ENCODE data around the gene CALN1. TPM values are rescaled to one million over a fixed set of nuclear protein-coding genes. Genes with fewer than 3 reads are reported as not detected.

The CALN1 gene
- total RNA-seq, 2 donors from 2014 or later = 4.3 to 6.9 TPM

DNA sequence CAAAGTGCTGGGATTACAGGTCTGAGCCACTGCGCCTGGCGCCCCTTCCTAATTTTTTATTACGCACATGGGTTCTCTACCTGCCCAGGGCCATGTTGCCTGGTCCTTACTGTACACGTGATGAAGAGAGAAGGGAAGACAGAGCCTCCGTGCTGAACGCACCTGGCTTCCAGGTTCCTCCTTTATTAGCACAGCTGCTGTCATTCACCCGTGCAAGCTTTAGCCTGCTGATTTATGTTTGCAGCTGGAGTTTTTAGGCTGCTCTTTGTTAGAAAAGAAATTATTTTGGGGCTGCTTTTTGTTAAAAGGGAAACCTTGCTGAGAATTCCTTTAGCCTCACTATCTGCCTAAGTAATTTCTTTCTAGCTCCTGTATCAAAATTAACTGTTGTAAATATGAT is 417.0 kb downstream of the CALN1 start:
- Mint-ChIP-seq H3K9me3 (no peaks in the 10 kb centered on the region), H3K4me1 (no peaks in the 10 kb centered on the region), H3K36me3 (ENCODE audit: low read depth) (no peaks in the 10 kb centered on the region), H3K27ac (no peak overlapping the region), H3K4me3 (no peak overlapping the region), H3K27me3 (ENCODE audit: insufficient read depth) (no peaks in the 10 kb centered on the region)
- Histone ChIP-seq H3K36me3 (ENCODE audit: control insufficient read depth, insufficient read depth, low read length) (no peaks in the 10 kb centered on the region), H3K4me3 (ENCODE audit: low read length) (no peak overlapping the region), H3K27me3 (ENCODE audit: control insufficient read depth, insufficient read depth, low read length, poor library complexity, severe bottlenecking) (no peaks in the 10 kb centered on the region), H3K4me1 (ENCODE audit: control insufficient read depth, insufficient read depth, low read length) (no peaks in the 10 kb centered on the region), H3K9me3 (ENCODE audit: control insufficient read depth, low read length) (no peaks in the 10 kb centered on the region), H3K27ac (ENCODE audit: low read depth, low read length) (no peak overlapping the region), H3K9ac (ENCODE audit: extremely low read depth, low read length, poor library complexity, severe bottlenecking) (no peak overlapping the region)
- no peak for DNase-seq
- no peak for TF ChIP-seq CTCF (conservative IDR thresholded peaks at IDR 0.05)
- WGBS, 2 experiments (ENCODE audit: insufficient coverage in 1 of 2, insufficient read length in 1 of 2) = 84 to 96% methylated on average over 4 to 7 of the region's 7 CpGs

DNA sequence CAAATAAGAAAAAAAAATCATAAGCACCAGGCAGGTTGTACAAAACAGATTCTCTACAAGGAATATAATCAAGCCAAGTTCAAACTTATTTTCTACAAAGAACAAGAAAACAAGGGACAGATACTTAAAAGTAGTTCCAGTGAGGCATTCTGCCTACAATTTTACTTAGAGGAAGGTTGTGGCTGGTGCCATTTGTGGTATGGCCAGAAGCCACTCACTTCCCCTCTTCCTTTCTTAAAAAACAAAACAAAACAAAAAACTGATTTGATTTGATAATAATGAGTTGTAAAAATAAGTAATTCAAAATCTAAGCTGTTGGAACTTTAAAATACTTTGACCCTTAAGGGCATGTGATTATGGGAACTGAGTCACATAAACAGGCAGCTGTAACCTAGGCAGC is 420.6 kb downstream of the CALN1 start:
- Mint-ChIP-seq H3K4me3 (no peak overlapping the region), H3K27me3 (ENCODE audit: insufficient read depth) (no peaks in the 10 kb centered on the region), H3K9me3 (no peaks in the 10 kb centered on the region), H3K4me1 (no peaks in the 10 kb centered on the region), H3K36me3 (ENCODE audit: low read depth) (no peaks in the 10 kb centered on the region), H3K27ac (no peak overlapping the region)
- Histone ChIP-seq H3K27ac (ENCODE audit: low read depth, low read length) (no peak overlapping the region), H3K4me3 (ENCODE audit: low read length) (no peak overlapping the region), H3K9me3 (ENCODE audit: control insufficient read depth, low read length) (no peaks in the 10 kb centered on the region), H3K4me1 (ENCODE audit: control insufficient read depth, insufficient read depth, low read length) (no peaks in the 10 kb centered on the region), H3K9ac (ENCODE audit: extremely low read depth, low read length, poor library complexity, severe bottlenecking) (no peak overlapping the region), H3K27me3 (ENCODE audit: control insufficient read depth, insufficient read depth, low read length, poor library complexity, severe bottlenecking) (no peaks in the 10 kb centered on the region), H3K36me3 (ENCODE audit: control insufficient read depth, insufficient read depth, low read length) (no peaks in the 10 kb centered on the region)
- no peak for TF ChIP-seq CTCF (conservative IDR thresholded peaks at IDR 0.05)
- DNase-seq = no peak

DNA sequence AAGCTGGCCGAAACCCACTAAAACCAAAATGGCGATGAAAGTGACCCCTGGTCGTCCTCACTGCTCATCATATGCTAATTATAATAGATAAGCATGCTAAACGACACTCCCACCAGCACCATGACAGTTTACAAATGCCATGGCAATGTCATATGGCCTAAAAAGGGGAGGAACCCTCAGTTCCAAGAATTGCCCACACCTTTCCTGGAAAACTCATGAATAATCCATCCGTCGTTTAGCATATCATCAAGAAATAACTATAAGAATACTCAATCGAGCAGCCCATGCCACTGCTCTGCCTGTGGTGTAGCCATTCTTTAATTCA is 422.0 kb downstream of the CALN1 start:
- H3K9me3 Mint-ChIP-seq = no peaks in the 10 kb centered on the region
- DNase-seq = no peak
- Histone ChIP-seq H3K27me3 (ENCODE audit: control insufficient read depth, insufficient read depth, low read length, poor library complexity, severe bottlenecking) (no peaks in the 10 kb centered on the region), H3K9me3 (ENCODE audit: control insufficient read depth, low read length) (no peaks in the 10 kb centered on the region), H3K4me3 (ENCODE audit: low read length) (no peak overlapping the region), H3K27ac (ENCODE audit: low read depth, low read length) (no peak overlapping the region), H3K9ac (ENCODE audit: extremely low read depth, low read length, poor library complexity, severe bottlenecking) (no peak overlapping the region), H3K36me3 (ENCODE audit: control insufficient read depth, insufficient read depth, low read length) (no peaks in the 10 kb centered on the region), H3K4me1 (ENCODE audit: control insufficient read depth, insufficient read depth, low read length) (no peaks in the 10 kb centered on the region)
- WGBS, 2 experiments (ENCODE audit: insufficient coverage in 1 of 2, insufficient read length in 1 of 2) = 83 to 94% methylated on average over 6 to 7 of the region's 7 CpGs
- no peak overlapping the region for H3K4me3 Mint-ChIP-seq
- no peak overlapping the region for H3K27ac Mint-ChIP-seq
- no peaks in the 10 kb centered on the region for H3K4me1 Mint-ChIP-seq
- no peaks in the 10 kb centered on the region for H3K27me3 Mint-ChIP-seq (ENCODE audit: insufficient read depth)
- H3K36me3 Mint-ChIP-seq (ENCODE audit: low read depth) = no peaks in the 10 kb centered on the region
- TF ChIP-seq CTCF (conservative IDR thresholded peaks at IDR 0.05) = no peak

All from endodermal cell (in vitro differentiated cells).